Endothelial cell of umbilical vein (primary cell): ENCODE measurements around the gene KDR.

ENCODE experiments used
- EZH2 ChIP-seq: IDR thresholded peaks from 2 replicates; pipeline ENCODE4 v1.6.1; 2012; ENCODE audit warnings: borderline replicate concordance, low read depth, mild to moderate bottlenecking, moderate library complexity, low read length, inconsistent platforms; ENCODE audit not compliant: severe bottlenecking
- GATA2 ChIP-seq: IDR thresholded peaks from 2 replicates; pipeline ENCODE4 v1.7.0; 2011; ENCODE audit warnings: low read depth, mild to moderate bottlenecking, moderate library complexity, mixed read lengths, low read length; ENCODE audit not compliant: insufficient read length, insufficient read depth
- JUN ChIP-seq: IDR thresholded peaks from 2 replicates; pipeline ENCODE4 v1.6.1; 2011; ENCODE audit warnings: borderline replicate concordance, low read depth; ENCODE audit not compliant: insufficient read length, insufficient read depth
- MYC ChIP-seq: IDR thresholded peaks from one replicate; pipeline ENCODE4 v1.6.1; 2011; ENCODE audit warnings: mild to moderate bottlenecking, low read depth, low read length
- POLR2A ChIP-seq: IDR thresholded peaks from 2 replicates; pipeline ENCODE4 v1.6.1; 2012; ENCODE audit warnings: low read depth, mild to moderate bottlenecking, control low read depth, low read length
- POLR2AphosphoS5 ChIP-seq: IDR thresholded peaks from 2 replicates; pipeline ENCODE4 v1.6.1; 2012; ENCODE audit warnings: low read depth, mild to moderate bottlenecking, control low read depth, low read length, moderate library complexity; ENCODE audit not compliant: insufficient read depth
- TF ChIP-seq, protein P1 (sequence below), 2 donors: IDR thresholded peaks; 1 replicate in 1 of 2; 2 replicates in 1 of 2; pipeline ENCODE4 v1.5.1; 2011; ENCODE audit warnings: low read length in 2 of 2, mild to moderate bottlenecking in 2 of 2, moderate library complexity in 2 of 2, control low read depth in 1 of 2, inconsistent platforms in 1 of 2, low read depth in 1 of 2; ENCODE audit not compliant: insufficient read depth in 1 of 2; ENCODE audit errors: extremely low read depth in 1 of 2
- TF ChIP-seq, protein P2 (sequence below): IDR thresholded peaks from 2 replicates; pipeline ENCODE4 v1.6.1; 2011; ENCODE audit not compliant: insufficient read depth, insufficient read length

GRCh38 chr4:55075376-55075775 lies 50.0 kb downstream of the KDR start:
- TF ChIP-seq POLR2A (no peak), EZH2 (no peak), POLR2AphosphoS5 (no peak), GATA2 (no peak), MYC (no peak), JUN (no peak)
- TF ChIP-seq, protein P1, sequence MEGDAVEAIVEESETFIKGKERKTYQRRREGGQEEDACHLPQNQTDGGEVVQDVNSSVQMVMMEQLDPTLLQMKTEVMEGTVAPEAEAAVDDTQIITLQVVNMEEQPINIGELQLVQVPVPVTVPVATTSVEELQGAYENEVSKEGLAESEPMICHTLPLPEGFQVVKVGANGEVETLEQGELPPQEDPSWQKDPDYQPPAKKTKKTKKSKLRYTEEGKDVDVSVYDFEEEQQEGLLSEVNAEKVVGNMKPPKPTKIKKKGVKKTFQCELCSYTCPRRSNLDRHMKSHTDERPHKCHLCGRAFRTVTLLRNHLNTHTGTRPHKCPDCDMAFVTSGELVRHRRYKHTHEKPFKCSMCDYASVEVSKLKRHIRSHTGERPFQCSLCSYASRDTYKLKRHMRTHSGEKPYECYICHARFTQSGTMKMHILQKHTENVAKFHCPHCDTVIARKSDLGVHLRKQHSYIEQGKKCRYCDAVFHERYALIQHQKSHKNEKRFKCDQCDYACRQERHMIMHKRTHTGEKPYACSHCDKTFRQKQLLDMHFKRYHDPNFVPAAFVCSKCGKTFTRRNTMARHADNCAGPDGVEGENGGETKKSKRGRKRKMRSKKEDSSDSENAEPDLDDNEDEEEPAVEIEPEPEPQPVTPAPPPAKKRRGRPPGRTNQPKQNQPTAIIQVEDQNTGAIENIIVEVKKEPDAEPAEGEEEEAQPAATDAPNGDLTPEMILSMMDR (IDR thresholded peaks at IDR 0.05; ENCODE audit: extremely low read depth in 1 of 2, insufficient read depth in 1 of 2, low read depth in 1 of 2, low read length in 2 of 2), result no peak
- TF ChIP-seq, protein P2, sequence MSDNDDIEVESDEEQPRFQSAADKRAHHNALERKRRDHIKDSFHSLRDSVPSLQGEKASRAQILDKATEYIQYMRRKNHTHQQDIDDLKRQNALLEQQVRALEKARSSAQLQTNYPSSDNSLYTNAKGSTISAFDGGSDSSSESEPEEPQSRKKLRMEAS, result no peak
